Kidney (tissue), 14 donors: Measurements from ENCODE around the gene ZFAND6. TPM values are rescaled to one million over a fixed set of nuclear protein-coding genes. Genes with fewer than 3 reads are reported as not detected.

Experiments used
- DNase-seq, 5 donors: peaks; one replicate each; pipeline ENCODE4 v3.0.0-alpha.2; 2013 to 2020
- FAIRE-seq: peaks from 2 replicates; lab custom pipeline; 2012; peaks lifted over from hg19 to GRCh38; lab: Jason Lieb, UNC
- H3K27ac ChIP-seq, 2 donors: one replicate each; pipeline ENCODE4 v1.7.0; 2013; ENCODE audit warnings: low read depth in 2 of 2, low read length in 2 of 2, inconsistent platforms in 1 of 2
- H3K27me3 ChIP-seq: one replicate; pipeline ENCODE4 v1.7.1; 2013; ENCODE audit warnings: low read length, inconsistent platforms; ENCODE audit not compliant: control insufficient read depth, insufficient read depth
- H3K36me3 ChIP-seq, 3 donors: one replicate each; pipeline versions ENCODE4 v1.7.0 to v1.7.1; 2013; ENCODE audit warnings: low read length in 3 of 3, control low read depth in 1 of 3, inconsistent platforms in 1 of 3; ENCODE audit not compliant: insufficient read depth in 3 of 3, control insufficient read depth in 2 of 3
- H3K4me1 ChIP-seq, 3 donors: one replicate each; pipeline versions ENCODE4 v1.7.0 to v1.7.1; 2013; ENCODE audit warnings: low read length in 3 of 3, inconsistent platforms in 1 of 3, low read depth in 1 of 3; ENCODE audit not compliant: control insufficient read depth in 2 of 3, insufficient read depth in 2 of 3
- H3K4me3 ChIP-seq, 3 donors: one replicate each; pipeline versions ENCODE4 v1.7.0 to v1.8.1; 2013; ENCODE audit warnings: low read length in 3 of 3, control low read depth in 1 of 3, inconsistent platforms in 1 of 3
- H3K9ac ChIP-seq, 3 donors: one replicate each; pipeline versions ENCODE4 v1.7.0 to v1.7.1; 2013; ENCODE audit warnings: low read length in 3 of 3, control low read depth in 1 of 3, inconsistent platforms in 1 of 3
- H3K9me3 ChIP-seq, 3 donors: one replicate each; pipeline versions ENCODE4 v1.7.0 to v1.7.1; 2013; ENCODE audit warnings: low read length in 3 of 3, control low read depth in 1 of 3, inconsistent platforms in 1 of 3; ENCODE audit not compliant: control insufficient read depth in 2 of 3, insufficient read depth in 1 of 3
- intact Hi-C: fragments of 100-400 bp; cut with DNase I; formaldehyde crosslinking; loops from one replicate; pipeline ENCODE4 v1.11.1; 2022
- polyA plus RNA-seq: library from polyadenylated mRNA; stranded (reverse); fragments of 350-450 nt; fragmentation: Illumina TruSeq; extraction: RNeasy Lipid Tissue Mini Kit (QIAGEN cat#74804); gene quantifications from one replicate; pipeline ENCODE4 v1.2.3, GENCODE V29; 2014; ENCODE audit warnings: low read depth, low replicate concordance; ENCODE audit not compliant: insufficient read depth
- total RNA-seq: library from RNA; stranded (reverse); fragmentation: NEBNext Ultra II Directional; extraction: Animal tissue kit (Norgen Biotek cat#: 25700); gene quantifications from one replicate; pipeline ENCODE4 v1.2.1, GENCODE V29; 2021
- TF ChIP-seq, protein P1 (sequence below): IDR thresholded peaks from 3 replicates; pipeline ENCODE4 v1.5.1; 2012; ENCODE audit warnings: mild to moderate bottlenecking, moderate library complexity, borderline replicate concordance; ENCODE audit not compliant: insufficient read depth; ENCODE audit errors: extremely low read depth
- donor health status: control.
- donor health status: control.
- donor health status: control.
- donor health status: control.
- donor health status: control.
- donor health status: DM: yes; HTN: yes; CAD: no.
- donor health status: Normal renal cell carcinoma (clear cell type).

ZFAND6 gene
- total and polyA plus RNA-seq, 2 donors from 2014 or later, result 72.3 to 85.7 TPM

DNA sequence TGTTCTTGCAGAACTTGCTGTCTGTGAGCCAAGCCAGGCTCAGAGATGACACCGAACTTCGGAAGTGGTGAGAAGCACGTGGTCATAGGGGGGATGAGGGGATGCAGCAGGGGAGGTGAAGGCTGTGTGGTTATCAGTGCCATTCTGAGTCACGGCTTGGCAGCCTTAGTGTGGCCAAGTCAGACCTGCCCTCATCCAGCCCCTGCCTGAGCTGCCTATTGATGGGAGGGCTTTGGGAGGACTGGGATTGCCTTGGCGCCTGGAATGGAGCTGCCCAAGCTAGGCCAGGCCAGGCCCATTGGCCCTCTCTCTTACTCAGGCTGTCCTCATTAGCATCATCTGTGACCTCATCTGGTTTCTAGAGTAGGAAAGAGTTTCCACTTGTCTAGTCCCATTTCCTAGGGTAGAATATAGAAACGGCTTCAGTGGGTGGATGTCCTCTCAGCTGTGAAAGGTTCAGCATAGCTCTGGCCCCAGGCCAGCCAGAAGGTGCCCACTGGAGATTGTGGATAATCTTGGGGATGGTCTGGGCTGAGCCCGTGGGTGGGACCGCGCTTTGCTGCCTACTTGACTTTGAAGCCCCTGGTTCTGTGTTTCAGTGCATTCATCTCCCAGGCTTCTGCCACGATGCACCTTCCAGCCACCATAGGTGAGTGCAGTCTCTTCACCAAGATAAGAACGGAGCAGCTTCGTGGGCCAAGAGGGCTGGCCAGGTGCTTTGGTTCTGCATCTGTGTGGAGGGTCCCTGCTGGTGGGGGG is 100.5 kb downstream of the ZFAND6 start:
- Histone ChIP-seq H3K4me3 (no peak overlapping the region), H3K4me1 (peaks cover 0 to 29% (median 14%) of the 10 kb centered on the region in 3 donors), H3K9ac (no peak overlapping the region), H3K27me3 (no peaks in the 10 kb centered on the region), H3K36me3 (peaks cover 0 to 31% (median 12%) of the 10 kb centered on the region in 3 donors), H3K9me3 (no peaks in the 10 kb centered on the region), H3K27ac (peak overlapping the region in 1 of 2 donors; percentile 55)
- intact Hi-C loops, result no loop called here
- FAIRE-seq (no peak), DNase-seq (no peak)
- TF ChIP-seq, protein P1, sequence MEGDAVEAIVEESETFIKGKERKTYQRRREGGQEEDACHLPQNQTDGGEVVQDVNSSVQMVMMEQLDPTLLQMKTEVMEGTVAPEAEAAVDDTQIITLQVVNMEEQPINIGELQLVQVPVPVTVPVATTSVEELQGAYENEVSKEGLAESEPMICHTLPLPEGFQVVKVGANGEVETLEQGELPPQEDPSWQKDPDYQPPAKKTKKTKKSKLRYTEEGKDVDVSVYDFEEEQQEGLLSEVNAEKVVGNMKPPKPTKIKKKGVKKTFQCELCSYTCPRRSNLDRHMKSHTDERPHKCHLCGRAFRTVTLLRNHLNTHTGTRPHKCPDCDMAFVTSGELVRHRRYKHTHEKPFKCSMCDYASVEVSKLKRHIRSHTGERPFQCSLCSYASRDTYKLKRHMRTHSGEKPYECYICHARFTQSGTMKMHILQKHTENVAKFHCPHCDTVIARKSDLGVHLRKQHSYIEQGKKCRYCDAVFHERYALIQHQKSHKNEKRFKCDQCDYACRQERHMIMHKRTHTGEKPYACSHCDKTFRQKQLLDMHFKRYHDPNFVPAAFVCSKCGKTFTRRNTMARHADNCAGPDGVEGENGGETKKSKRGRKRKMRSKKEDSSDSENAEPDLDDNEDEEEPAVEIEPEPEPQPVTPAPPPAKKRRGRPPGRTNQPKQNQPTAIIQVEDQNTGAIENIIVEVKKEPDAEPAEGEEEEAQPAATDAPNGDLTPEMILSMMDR, result no peak

GRCh38 chr15:80160570-80161156 is 101.2 kb downstream of the ZFAND6 start:
- H3K27me3 ChIP-seq, result no peaks in the 10 kb centered on the region
- H3K4me3 ChIP-seq, result no peak overlapping the region
- H3K9me3 ChIP-seq, result no peaks in the 10 kb centered on the region
- no peak for FAIRE-seq
- TF ChIP-seq, protein P1, result no peak
- peak in 2 of 5 donors; percentile 27 to 65 for DNase-seq
- peaks cover 0 to 25% (median 11%) of the 10 kb centered on the region in 3 donors for H3K4me1 ChIP-seq
- intact Hi-C loops, result no loop called here
- H3K9ac ChIP-seq, result no peak overlapping the region
- H3K36me3 ChIP-seq, result peaks cover 0 to 31% (median 12%) of the 10 kb centered on the region in 3 donors
- H3K27ac ChIP-seq, result peak overlapping the region; percentile 46 to 55

GRCh38 chr15:80161468-80162016 is 102.1 kb downstream of the ZFAND6 start:
- TF ChIP-seq, protein P1, result no peak
- DNase-seq (no peak), FAIRE-seq (no peak)
- Histone ChIP-seq H3K9ac (no peak overlapping the region), H3K27me3 (no peaks in the 10 kb centered on the region), H3K9me3 (no peaks in the 10 kb centered on the region), H3K36me3 (peaks cover 0 to 31% (median 12%) of the 10 kb centered on the region in 3 donors), H3K4me3 (no peak overlapping the region), H3K4me1 (peaks cover 0 to 22% (median 11%) of the 10 kb centered on the region in 3 donors), H3K27ac (no peak overlapping the region)
- intact Hi-C loops, result no loop called here
